ENCODE results near the gene DPEP2NB. TPM values are rescaled to one million over a fixed set of nuclear protein-coding genes. Genes with fewer than 3 reads are reported as not detected.

The DPEP2NB gene
- total and polyA plus RNA-seq, 7 donors, result 0.05 TPM; not detected in 6

GRCh38 chr16:68059804-68060203 lies 44.1 kb upstream of the DPEP2NB start:
- ATAC-seq (no peak), DNase-seq (no peak)
- no peak for TF ChIP-seq CTCF (IDR thresholded peaks at IDR 0.05)
- H3K4me1 ChIP-seq, result peaks cover 13% of the 10 kb centered on the region
- H3K27me3 ChIP-seq (ENCODE audit: insufficient read depth in 3 of 3, low read length in 2 of 3), result no peaks in the 10 kb centered on the region
- intact Hi-C loops (cut with DNase I), result loop anchor here (5.0 kb wide), 1 partner anchor 68 kb away; no protein-coding TSS in a partner anchor
- H3K36me3 ChIP-seq (ENCODE audit: insufficient read depth in 1 of 2, low read depth in 1 of 2), result peaks cover 6 to 37% of the 10 kb centered on the region in 2 donors
- no peaks in the 10 kb centered on the region for H3K9me3 ChIP-seq
- H3K27ac ChIP-seq, result no peak overlapping the region
- no peak overlapping the region for H3K4me3 ChIP-seq

GRCh38 chr16:68055395-68055794 lies 39.7 kb upstream of the DPEP2NB start:
- ATAC-seq, result no peak
- H3K27ac ChIP-seq, result no peak overlapping the region
- H3K9me3 ChIP-seq, result no peaks in the 10 kb centered on the region
- no peak for DNase-seq
- no peak overlapping the region for H3K4me3 ChIP-seq
- no peaks in the 10 kb centered on the region for H3K4me1 ChIP-seq
- H3K36me3 ChIP-seq (ENCODE audit: insufficient read depth in 1 of 2, low read depth in 1 of 2), result peaks cover 0 to 54% of the 10 kb centered on the region in 2 donors
- TF ChIP-seq CTCF (IDR thresholded peaks at IDR 0.05), result no peak
- intact Hi-C loops (cut with DNase I), result loop anchor here in 1 of 2 donors (2.0 kb wide), 1 partner anchor 39 kb away; no protein-coding TSS in a partner anchor
- no peaks in the 10 kb centered on the region for H3K27me3 ChIP-seq (ENCODE audit: insufficient read depth in 3 of 3, low read length in 2 of 3)
- WGBS, 3 donors, result 91 to 94% (median 94%) methylated on average over 3 of the region's 3 CpGs

- Histone ChIP-seq H3K9me3 (no peaks in the 10 kb centered on the region), H3K27ac (no peak overlapping the region), H3K27me3 (ENCODE audit: insufficient read depth in 3 of 3, low read length in 2 of 3) (no peaks in the 10 kb centered on the region), H3K36me3 (ENCODE audit: insufficient read depth in 1 of 2, low read depth in 1 of 2) (peaks cover 0 to 45% of the 10 kb centered on the region in 2 donors), H3K4me1 (no peaks in the 10 kb centered on the region), H3K4me3 (no peak overlapping the region)
- DNase-seq, result no peak
- no peak for TF ChIP-seq CTCF (IDR thresholded peaks at IDR 0.05)
- WGBS, 3 donors, result 92 to 100% (median 95%) methylated on average over 2 of the region's 2 CpGs
- no peak for ATAC-seq
- intact Hi-C loops (cut with DNase I), result loop anchor here (10.0 kb wide), 2 partner anchors 355 to 375 kb away; no protein-coding TSS in a partner anchor
Measured at GRCh38 chr16:68049449-68049848, 33.7 kb upstream of the DPEP2NB start.

- Histone ChIP-seq H3K27me3 (ENCODE audit: insufficient read depth in 3 of 3, low read length in 2 of 3) (no peaks in the 10 kb centered on the region), H3K4me3 (no peak overlapping the region), H3K9me3 (no peaks in the 10 kb centered on the region), H3K4me1 (no peaks in the 10 kb centered on the region), H3K27ac (no peak overlapping the region), H3K36me3 (ENCODE audit: insufficient read depth in 1 of 2, low read depth in 1 of 2) (peaks cover 0 to 34% of the 10 kb centered on the region in 2 donors)
- 84 to 85% (median 85%) methylated on average over 2 of the region's 2 CpGs for WGBS, 3 donors
- intact Hi-C loops (cut with DNase I), result loop anchor here (10.0 kb wide), 2 partner anchors 353 to 373 kb away; no protein-coding TSS in a partner anchor
- DNase-seq, result no peak
- ATAC-seq, result no peak
- TF ChIP-seq CTCF (IDR thresholded peaks at IDR 0.05), result no peak
Measured at GRCh38 chr16:68047987-68048386, 32.3 kb upstream of the DPEP2NB start.

- peaks cover 0 to 27% of the 10 kb centered on the region in 2 donors for H3K36me3 ChIP-seq (ENCODE audit: insufficient read depth in 1 of 2, low read depth in 1 of 2)
- H3K27ac ChIP-seq, result no peak overlapping the region
- intact Hi-C loops (cut with DNase I), result loop anchor here (10.0 kb wide), 2 partner anchors 351 to 371 kb away; no protein-coding TSS in a partner anchor
- ATAC-seq (no peak), DNase-seq (no peak)
- no peaks in the 10 kb centered on the region for H3K9me3 ChIP-seq
- 80 to 85% (median 84%) methylated on average over 7 of the region's 7 CpGs for WGBS, 3 donors
- H3K27me3 ChIP-seq (ENCODE audit: insufficient read depth in 3 of 3, low read length in 2 of 3), result no peaks in the 10 kb centered on the region
- TF ChIP-seq CTCF (IDR thresholded peaks at IDR 0.05), result no peak
- H3K4me3 ChIP-seq, result no peak overlapping the region
- H3K4me1 ChIP-seq, result no peaks in the 10 kb centered on the region
Measured at GRCh38 chr16:68046106-68046505, 30.4 kb upstream of the DPEP2NB start.

All from psoas muscle (tissue), 8 donors.